ENCODE measurements around the gene UBAC2.
A peak's percentile ranks its signal among the peaks of the same experiment; 100 is the strongest.

Gene UBAC2

GRCh38 chr13:99327761-99328160 is 127.1 kb downstream of the UBAC2 start:
- no peak overlapping the region for H3K27ac ChIP-seq
- TF ChIP-seq, protein P1, sequence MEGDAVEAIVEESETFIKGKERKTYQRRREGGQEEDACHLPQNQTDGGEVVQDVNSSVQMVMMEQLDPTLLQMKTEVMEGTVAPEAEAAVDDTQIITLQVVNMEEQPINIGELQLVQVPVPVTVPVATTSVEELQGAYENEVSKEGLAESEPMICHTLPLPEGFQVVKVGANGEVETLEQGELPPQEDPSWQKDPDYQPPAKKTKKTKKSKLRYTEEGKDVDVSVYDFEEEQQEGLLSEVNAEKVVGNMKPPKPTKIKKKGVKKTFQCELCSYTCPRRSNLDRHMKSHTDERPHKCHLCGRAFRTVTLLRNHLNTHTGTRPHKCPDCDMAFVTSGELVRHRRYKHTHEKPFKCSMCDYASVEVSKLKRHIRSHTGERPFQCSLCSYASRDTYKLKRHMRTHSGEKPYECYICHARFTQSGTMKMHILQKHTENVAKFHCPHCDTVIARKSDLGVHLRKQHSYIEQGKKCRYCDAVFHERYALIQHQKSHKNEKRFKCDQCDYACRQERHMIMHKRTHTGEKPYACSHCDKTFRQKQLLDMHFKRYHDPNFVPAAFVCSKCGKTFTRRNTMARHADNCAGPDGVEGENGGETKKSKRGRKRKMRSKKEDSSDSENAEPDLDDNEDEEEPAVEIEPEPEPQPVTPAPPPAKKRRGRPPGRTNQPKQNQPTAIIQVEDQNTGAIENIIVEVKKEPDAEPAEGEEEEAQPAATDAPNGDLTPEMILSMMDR (conservative IDR thresholded peaks at IDR 0.05; ENCODE audit: low read depth, low read length): no peak
- no peak overlapping the region for H3K4me3 ChIP-seq (IDR thresholded peaks at IDR 0.05; ENCODE audit: insufficient read depth, low read depth, low read length)
- H3K9ac ChIP-seq: no peak overlapping the region
- no peaks in the 10 kb centered on the region for H3K36me3 ChIP-seq (ENCODE audit: insufficient read depth)
- H3K4me2 ChIP-seq: no peak overlapping the region
- H3K27me3 ChIP-seq (ENCODE audit: insufficient read depth, low read depth): no peaks in the 10 kb centered on the region
- no peaks in the 10 kb centered on the region for H4K20me1 ChIP-seq (ENCODE audit: insufficient read depth)
- no peaks in the 10 kb centered on the region for H3K79me2 ChIP-seq (ENCODE audit: insufficient read depth, low read depth)
- H2AFZ ChIP-seq (ENCODE audit: low read depth): no peak overlapping the region
- H3K4me1 ChIP-seq (ENCODE audit: low read depth, poor library complexity, severe bottlenecking): peaks cover 48% of the 10 kb centered on the region

GRCh38 chr13:99329477-99329876 is 128.8 kb downstream of the UBAC2 start:
- Histone ChIP-seq H3K9ac (no peak overlapping the region), H3K27ac (no peak overlapping the region), H3K36me3 (ENCODE audit: insufficient read depth) (no peaks in the 10 kb centered on the region), H3K79me2 (ENCODE audit: insufficient read depth, low read depth) (no peaks in the 10 kb centered on the region), H3K4me3 (IDR thresholded peaks at IDR 0.05; ENCODE audit: insufficient read depth, low read depth, low read length) (no peak overlapping the region), H3K4me2 (no peak overlapping the region), H3K4me1 (ENCODE audit: low read depth, poor library complexity, severe bottlenecking) (peaks cover 59% of the 10 kb centered on the region), H2AFZ (ENCODE audit: low read depth) (no peak overlapping the region), H3K27me3 (ENCODE audit: insufficient read depth, low read depth) (no peaks in the 10 kb centered on the region), H4K20me1 (ENCODE audit: insufficient read depth) (no peaks in the 10 kb centered on the region)
- TF ChIP-seq, protein P1 (conservative IDR thresholded peaks at IDR 0.05; ENCODE audit: low read depth, low read length): no peak

GRCh38 chr13:99330942-99331341 is 130.3 kb downstream of the UBAC2 start:
- H4K20me1 ChIP-seq (ENCODE audit: insufficient read depth): no peaks in the 10 kb centered on the region
- no peak overlapping the region for H3K4me3 ChIP-seq (IDR thresholded peaks at IDR 0.05; ENCODE audit: insufficient read depth, low read depth, low read length)
- H3K4me1 ChIP-seq (ENCODE audit: low read depth, poor library complexity, severe bottlenecking): peaks cover 51% of the 10 kb centered on the region
- H3K36me3 ChIP-seq (ENCODE audit: insufficient read depth): no peaks in the 10 kb centered on the region
- H3K4me2 ChIP-seq: peak overlapping the region; percentile 67
- H3K79me2 ChIP-seq (ENCODE audit: insufficient read depth, low read depth): no peaks in the 10 kb centered on the region
- H3K9ac ChIP-seq: no peak overlapping the region
- H3K27ac ChIP-seq: no peak overlapping the region
- TF ChIP-seq, protein P1 (conservative IDR thresholded peaks at IDR 0.05; ENCODE audit: low read depth, low read length): no peak
- no peaks in the 10 kb centered on the region for H3K27me3 ChIP-seq (ENCODE audit: insufficient read depth, low read depth)
- H2AFZ ChIP-seq (ENCODE audit: low read depth): no peak overlapping the region

DNA sequence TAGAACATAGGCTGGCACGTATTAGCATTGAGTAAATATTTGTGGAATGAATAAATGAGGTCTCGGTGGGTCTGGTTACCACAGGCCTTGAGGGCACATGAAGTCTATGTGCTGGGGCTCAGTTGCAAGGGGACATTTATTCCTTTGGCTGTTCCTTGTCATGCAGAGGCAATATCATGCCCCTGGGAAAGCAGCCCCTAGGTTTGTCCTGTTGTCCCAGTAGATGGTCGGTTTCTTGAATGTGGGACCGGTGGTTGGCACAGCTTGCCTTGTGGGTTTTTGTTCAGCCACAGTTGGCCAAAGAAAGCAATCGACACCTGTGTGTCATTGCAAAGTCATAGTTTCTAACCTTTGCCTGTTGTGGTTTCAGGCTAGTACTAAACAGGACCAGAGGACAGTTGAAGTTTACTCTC is 131.2 kb downstream of the UBAC2 start:
- Histone ChIP-seq H2AFZ (ENCODE audit: low read depth) (no peak overlapping the region), H3K27me3 (ENCODE audit: insufficient read depth, low read depth) (no peaks in the 10 kb centered on the region), H4K20me1 (ENCODE audit: insufficient read depth) (no peaks in the 10 kb centered on the region), H3K4me2 (peak overlapping the region; percentile 67), H3K4me3 (IDR thresholded peaks at IDR 0.05; ENCODE audit: insufficient read depth, low read depth, low read length) (no peak overlapping the region), H3K9ac (no peak overlapping the region; the same call in 1 of the 2 replicates), H3K36me3 (ENCODE audit: insufficient read depth) (no peaks in the 10 kb centered on the region), H3K4me1 (ENCODE audit: low read depth, poor library complexity, severe bottlenecking) (peaks cover 41% of the 10 kb centered on the region), H3K27ac (peak overlapping the region; percentile 64; the same call in 1 of the 2 replicates), H3K79me2 (ENCODE audit: insufficient read depth, low read depth) (no peaks in the 10 kb centered on the region)
- TF ChIP-seq, protein P1 (conservative IDR thresholded peaks at IDR 0.05; ENCODE audit: low read depth, low read length): no peak
